ENCODE results near the gene CFAP20DC.

DNA sequence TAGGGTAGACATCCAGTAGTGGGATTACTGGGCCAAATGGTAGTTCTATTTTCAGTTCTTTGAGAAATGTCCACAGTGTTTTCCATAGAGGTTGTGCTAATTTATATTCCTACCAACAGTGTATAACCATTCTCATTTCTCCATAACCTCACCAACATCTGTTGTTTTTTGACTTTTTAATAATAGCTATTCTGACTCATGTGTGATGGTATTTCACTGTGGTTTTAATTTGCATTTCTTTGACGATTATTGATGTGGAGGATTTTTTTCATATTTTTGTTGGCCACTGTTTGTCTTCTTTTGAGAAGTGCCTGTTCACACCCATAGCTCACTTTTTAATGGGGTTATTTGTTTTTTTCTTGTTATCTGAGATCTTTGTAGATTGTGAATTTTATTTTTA, 125.2 kb downstream of the CFAP20DC start:
- TF ChIP-seq OVOL3 (tag by site-specific recombination; IDR thresholded peaks at IDR 0.05) (no peak), KLF1 (tag by site-specific recombination; IDR thresholded peaks at IDR 0.05) (no peak), ZBTB7A (tag by site-specific recombination; IDR thresholded peaks at IDR 0.05; ENCODE audit: low read depth) (no peak), ZNF449 (tag by site-specific recombination; IDR thresholded peaks at IDR 0.05) (no peak), ZSCAN18 (tag by site-specific recombination; IDR thresholded peaks at IDR 0.05) (no peak), HOXD13 (CRISPR knock-in tag; IDR thresholded peaks at IDR 0.05; ENCODE audit: borderline replicate concordance) (no peak)

All from HEK293 (cell line).